Smooth muscle cell of the umbilical artery (primary cell): ENCODE results near the gene OR51S1. TPM values are rescaled to one million over a fixed set of nuclear protein-coding genes. Genes with fewer than 3 reads are reported as not detected.

Experiments used
- total RNA-seq: library from RNA; depleted of rRNA; stranded (reverse); fragments of >200 nt; gene quantifications from 2 replicates; pipeline ENCODE4 v1.2.3, GENCODE V29; 2014

Gene OR51S1, protein sequence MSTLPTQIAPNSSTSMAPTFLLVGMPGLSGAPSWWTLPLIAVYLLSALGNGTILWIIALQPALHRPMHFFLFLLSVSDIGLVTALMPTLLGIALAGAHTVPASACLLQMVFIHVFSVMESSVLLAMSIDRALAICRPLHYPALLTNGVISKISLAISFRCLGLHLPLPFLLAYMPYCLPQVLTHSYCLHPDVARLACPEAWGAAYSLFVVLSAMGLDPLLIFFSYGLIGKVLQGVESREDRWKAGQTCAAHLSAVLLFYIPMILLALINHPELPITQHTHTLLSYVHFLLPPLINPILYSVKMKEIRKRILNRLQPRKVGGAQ
- not detected in 2 replicates for total RNA-seq

DNA sequence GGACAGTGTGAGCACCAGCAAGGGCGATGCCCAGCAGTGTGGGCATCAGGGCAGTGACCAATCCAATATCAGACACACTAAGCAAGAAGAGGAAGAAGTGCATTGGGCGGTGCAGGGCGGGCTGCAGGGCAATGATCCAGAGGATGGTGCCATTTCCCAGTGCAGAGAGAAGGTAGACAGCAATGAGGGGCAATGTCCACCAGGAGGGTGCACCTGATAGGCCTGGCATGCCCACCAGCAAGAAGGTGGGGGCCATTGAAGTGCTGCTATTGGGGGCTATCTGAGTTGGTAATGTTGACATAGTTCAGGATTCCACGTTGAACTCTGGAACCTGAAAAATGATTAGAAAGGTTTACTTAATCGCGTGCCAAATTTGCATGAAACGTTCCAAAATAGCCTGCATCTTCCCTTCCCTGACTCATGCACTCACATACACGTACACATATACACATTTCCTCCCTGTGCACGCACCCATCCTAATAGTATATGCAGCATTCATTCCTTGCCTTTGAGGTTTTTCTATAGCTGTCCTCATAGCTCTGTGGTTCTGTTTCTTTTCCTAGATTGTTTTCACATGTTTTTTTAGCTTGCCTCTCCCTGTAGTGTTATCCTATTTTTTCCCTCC, at the start of gene OR51S1:
Gene OR51S1, minus strand, starts transcription at position 301 of the 625 bp plus-strand sequence. Its CDS starts 0 bp downstream, at position 301.

GRCh38 chr11:4881860-4882500, 33.0 kb upstream of the OR51S1 start, which contains the start of gene OR51T1:
Gene OR51T1, plus strand, starts transcription at chr11:4881900. Its CDS starts 0 bp downstream, at chr11:4881900.

DNA sequence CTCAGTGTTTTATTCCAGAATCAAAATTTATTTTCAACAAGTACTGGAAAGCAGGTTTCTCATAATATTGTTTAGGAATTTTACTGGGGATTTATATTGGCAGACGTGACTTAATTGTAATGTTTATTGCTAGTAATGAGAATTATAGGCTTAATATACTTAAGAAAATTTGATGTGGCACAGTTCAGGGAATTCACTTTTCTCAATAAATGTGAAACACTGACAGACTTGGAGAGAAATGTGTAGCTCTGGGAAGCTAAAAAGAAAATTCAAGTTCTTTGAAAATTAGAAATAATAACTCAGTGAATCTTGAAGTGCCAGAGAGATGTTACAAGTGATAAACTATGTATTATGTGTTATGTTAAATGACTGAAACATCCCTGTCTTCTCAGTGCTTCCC, 28.0 kb downstream of the OR51S1 start, which contains the start of gene OR51F2:
Gene OR51F2, plus strand, starts transcription at position 301 of the 400 bp plus-strand sequence. CDS start 101 bp downstream, outside the sequence.

DNA sequence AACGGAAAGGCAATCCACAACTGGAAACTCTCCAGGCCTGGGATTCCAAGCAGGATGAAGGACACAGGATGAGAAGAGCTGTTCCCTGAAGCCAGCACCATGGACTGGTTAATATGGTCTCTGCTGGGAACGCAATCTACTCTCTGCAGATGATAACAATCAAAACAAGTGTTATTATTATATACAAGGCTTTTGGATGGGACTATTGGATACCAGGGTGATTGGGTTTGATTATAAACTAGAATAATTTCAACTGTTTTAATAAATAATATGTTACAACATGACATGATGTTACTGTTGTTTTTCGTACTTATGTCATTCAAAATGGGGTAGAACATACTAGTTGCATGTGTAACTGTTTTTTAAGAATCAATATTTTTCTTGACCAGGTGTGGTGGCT, 44.7 kb downstream of the OR51S1 start, which contains the start of gene OR52R1:
Gene OR52R1, minus strand, starts transcription at position 101 of the 400 bp plus-strand sequence. Its CDS starts 0 bp downstream, at position 101.

Other genes with a start within 250 kb of the OR51S1 start
- 10.2 and 11.9 TPM in 2 replicates for gene TRIM68, start 241.0 kb downstream of the OR51S1 start, total RNA-seq
- not detected in 2 replicates for gene OR51D1, start 211.7 kb downstream of the OR51S1 start, total RNA-seq
- under 0.01 TPM in 1 of 2 replicates, not detected in the other for gene OR51E1, start 205.2 kb downstream of the OR51S1 start, total RNA-seq
- gene OR51E2, start 151.4 kb downstream of the OR51S1 start, total RNA-seq: 0.59 and 1.8 TPM in 2 replicates
- not detected in 2 replicates for gene MMP26, start 144.4 kb downstream of the OR51S1 start, total RNA-seq
- not detected in 2 replicates for gene OR51F1, start 79.3 kb downstream of the OR51S1 start, total RNA-seq
- not detected in 2 replicates for gene OR52R1, start 44.8 kb downstream of the OR51S1 start, total RNA-seq
- not detected in 2 replicates for gene OR51F2, start 27.9 kb downstream of the OR51S1 start, total RNA-seq
- not detected in 2 replicates for gene OR51T1, start 32.7 kb upstream of the OR51S1 start, total RNA-seq
- gene OR51A7, start 54.6 kb upstream of the OR51S1 start, total RNA-seq: not detected in 2 replicates
- gene OR51G2, start 70.1 kb upstream of the OR51S1 start, total RNA-seq: not detected in 2 replicates
- gene OR51G1, start 75.1 kb upstream of the OR51S1 start, total RNA-seq: not detected in 2 replicates
- gene OR51A4, start 98.4 kb upstream of the OR51S1 start, total RNA-seq: not detected in 2 replicates
- not detected in 2 replicates for gene OR51A2, start 106.5 kb upstream of the OR51S1 start, total RNA-seq
- not detected in 2 replicates for gene OR51L1, start 145.6 kb upstream of the OR51S1 start, total RNA-seq
- gene OR52J3, start 197.3 kb upstream of the OR51S1 start, total RNA-seq: 0.30 TPM in 1 of 2 replicates, not detected in the other
- not detected in 2 replicates for gene OR52E2, start 210.4 kb upstream of the OR51S1 start, total RNA-seq
- gene OR52E1, start 220.4 kb upstream of the OR51S1 start, total RNA-seq: not detected in 2 replicates